Neuronal stem cell (in vitro differentiated cells): ENCODE results near the gene NFIB.

Experiments used
- DNase-seq: peaks from one replicate; pipeline ENCODE4 v3.0.0-alpha.2; 2013; ENCODE audit warnings: low spot score
- H2AFZ ChIP-seq: one replicate; pipeline ENCODE4 v1.6.1; 2013; ENCODE audit warnings: mild to moderate bottlenecking, low read length, inconsistent platforms
- H2AK5ac ChIP-seq: 2 replicates; pipeline ENCODE4 v1.6.1; 2013; ENCODE audit warnings: low read depth, mild to moderate bottlenecking, inconsistent platforms, low read length, moderate library complexity, mixed read lengths
- H2BK120ac ChIP-seq: 2 replicates; pipeline ENCODE4 v1.6.1; 2013; ENCODE audit warnings: low read depth, mild to moderate bottlenecking, inconsistent platforms, low read length, moderate library complexity, mixed read lengths
- H2BK12ac ChIP-seq: one replicate; pipeline ENCODE4 v1.6.1; 2013; ENCODE audit warnings: low read length, inconsistent platforms
- H2BK15ac ChIP-seq: 2 replicates; pipeline ENCODE4 v1.6.1; 2013; ENCODE audit warnings: mild to moderate bottlenecking, low read length, inconsistent platforms, mixed read lengths
- H2BK5ac ChIP-seq: one replicate; pipeline ENCODE4 v1.6.1; 2013; ENCODE audit warnings: inconsistent platforms, mild to moderate bottlenecking, low read length, moderate library complexity
- H3K14ac ChIP-seq: one replicate; pipeline ENCODE4 v1.6.1; 2013; ENCODE audit warnings: low read length, inconsistent platforms
- H3K18ac ChIP-seq: 2 replicates; pipeline ENCODE4 v1.6.1; 2013; ENCODE audit warnings: low read length, inconsistent platforms
- H3K23ac ChIP-seq: 2 replicates; pipeline ENCODE4 v1.6.1; 2013; ENCODE audit warnings: low read depth, mild to moderate bottlenecking, mixed read lengths, low read length, inconsistent platforms; ENCODE audit not compliant: poor library complexity
- H3K27ac ChIP-seq: replicated peaks from 3 replicates; pipeline ENCODE4 v1.5.1; 2013; ENCODE audit warnings: low read length, inconsistent platforms
- H3K27me3 ChIP-seq, 3 experiments: 2 replicates each; pipeline ENCODE4 v1.6.1; 2013; ENCODE audit warnings: low read length in 3 of 3, mild to moderate bottlenecking in 2 of 3, inconsistent platforms in 1 of 3, low read depth in 1 of 3, mixed read lengths in 1 of 3, moderate library complexity in 1 of 3; ENCODE audit not compliant: control insufficient read depth in 3 of 3, insufficient read depth in 3 of 3
- H3K36me3 ChIP-seq, 2 donors: replicated peaks in 1 of 2; 2 replicates each; pipeline ENCODE4 v1.6.1; 2013; ENCODE audit warnings: low read length in 2 of 2; ENCODE audit not compliant: control insufficient read depth in 2 of 2, insufficient read depth in 2 of 2
- H3K4ac ChIP-seq: 2 replicates; pipeline ENCODE4 v1.6.1; 2013; ENCODE audit warnings: inconsistent platforms, mild to moderate bottlenecking, low read length, moderate library complexity
- H3K4me1 ChIP-seq, 2 donors: 1 replicate in 1 of 2; 2 replicates in 1 of 2; pipeline ENCODE4 v1.6.1; 2013; ENCODE audit warnings: low read length in 2 of 2, low read depth in 1 of 2; ENCODE audit not compliant: control insufficient read depth in 2 of 2, insufficient read depth in 1 of 2
- H3K4me2 ChIP-seq: one replicate; pipeline ENCODE4 v1.6.1; 2013; ENCODE audit warnings: mild to moderate bottlenecking, low read length, inconsistent platforms; ENCODE audit not compliant: insufficient read depth, poor library complexity, severe bottlenecking
- H3K4me3 ChIP-seq, 2 donors: 2 replicates each; pipeline ENCODE4 v1.5.1; 2013; ENCODE audit warnings: low read length in 2 of 2, mild to moderate bottlenecking in 2 of 2, inconsistent platforms in 1 of 2, moderate library complexity in 1 of 2
- H3K79me1 ChIP-seq: one replicate; pipeline ENCODE4 v1.6.1; 2013; ENCODE audit warnings: low read depth, mild to moderate bottlenecking, inconsistent platforms, low read length, moderate library complexity
- H3K9ac ChIP-seq: one replicate; pipeline ENCODE4 v1.6.1; 2013; ENCODE audit warnings: mild to moderate bottlenecking, low read depth, low read length, inconsistent platforms; ENCODE audit not compliant: poor library complexity
- H3K9me3 ChIP-seq, 2 donors: replicated peaks in 1 of 2; 2 replicates each; pipeline versions ENCODE3 to v1.6.1; 2013; ENCODE audit warnings: low read length in 2 of 2, mild to moderate bottlenecking in 2 of 2, inconsistent platforms in 1 of 2, low read depth in 1 of 2, mixed read lengths in 1 of 2, moderate library complexity in 1 of 2; ENCODE audit not compliant: control insufficient read depth in 2 of 2, insufficient read depth in 1 of 2
- H4K8ac ChIP-seq: one replicate; pipeline ENCODE4 v1.6.1; 2013; ENCODE audit warnings: low read depth, mild to moderate bottlenecking, inconsistent platforms, low read length, moderate library complexity
- H4K91ac ChIP-seq: one replicate; pipeline ENCODE4 v1.6.1; 2013; ENCODE audit warnings: low read length, low read depth, mild to moderate bottlenecking, inconsistent platforms; ENCODE audit not compliant: poor library complexity
- WGBS, 2 donors: extraction: QIAGEN DNeasy Blood & Tissue Kit; methylation state at CpG; one replicate each; pipeline ENCODE4 v1.1.7; 2013; ENCODE audit warnings: missing lambda C conversion rate in 2 of 2, mixed read lengths in 1 of 2; ENCODE audit not compliant: insufficient read length in 2 of 2, insufficient replicate concordance in 1 of 2; ENCODE audit errors: extremely low coverage in 2 of 2; 5-methylcytosine and 5-hydroxymethylcytosine counted together

NFIB gene

GRCh38 chr9:14209399-14210345, 104.3 kb downstream of the NFIB start:
- Histone ChIP-seq H4K91ac (no peak overlapping the region), H3K9me3 (no peaks in the 10 kb centered on the region), H3K23ac (no peak overlapping the region), H4K8ac (no peak overlapping the region), H3K27me3 (no peaks in the 10 kb centered on the region), H3K36me3 (no peaks in the 10 kb centered on the region), H3K4me1 (no peaks in the 10 kb centered on the region), H2AFZ (no peak overlapping the region), H3K4me2 (no peak overlapping the region), H3K18ac (no peak overlapping the region), H2BK15ac (no peak overlapping the region), H3K14ac (no peak overlapping the region), H3K79me1 (no peaks in the 10 kb centered on the region), H3K4ac (no peak overlapping the region), H2BK5ac (no peak overlapping the region), H2AK5ac (no peak overlapping the region), H2BK120ac (no peak overlapping the region), H3K9ac (no peak overlapping the region), H3K27ac (no peak overlapping the region), H2BK12ac (no peak overlapping the region), H3K4me3 (no peak overlapping the region)
- WGBS, 2 donors, result no CpG with 5 or more reads among the region's 8 CpGs
- no peak for DNase-seq

- no peaks in the 10 kb centered on the region for H3K4me1 ChIP-seq
- H2BK5ac ChIP-seq, result no peak overlapping the region
- no peaks in the 10 kb centered on the region for H3K9me3 ChIP-seq
- no peak for DNase-seq
- WGBS, 2 donors, result no CpG with 5 or more reads among the region's 6 CpGs
- H3K14ac ChIP-seq, result no peak overlapping the region
- H3K36me3 ChIP-seq, result no peaks in the 10 kb centered on the region
- H2BK12ac ChIP-seq, result no peak overlapping the region
- no peak overlapping the region for H2BK15ac ChIP-seq
- H3K27ac ChIP-seq, result no peak overlapping the region
- no peaks in the 10 kb centered on the region for H3K27me3 ChIP-seq
- no peak overlapping the region for H3K18ac ChIP-seq
- H4K91ac ChIP-seq, result no peak overlapping the region
- no peak overlapping the region for H3K23ac ChIP-seq
- no peak overlapping the region for H4K8ac ChIP-seq
- H3K9ac ChIP-seq, result no peak overlapping the region
- no peak overlapping the region for H3K4ac ChIP-seq
- no peak overlapping the region for H3K4me2 ChIP-seq
- no peak overlapping the region for H2AFZ ChIP-seq
- no peaks in the 10 kb centered on the region for H3K79me1 ChIP-seq
- no peak overlapping the region for H2AK5ac ChIP-seq
- H2BK120ac ChIP-seq, result no peak overlapping the region
- H3K4me3 ChIP-seq, result no peak overlapping the region
These were observed 106.5 kb downstream of the NFIB start for GRCh38 chr9:14207352-14207995.

- Histone ChIP-seq H3K27me3 (no peaks in the 10 kb centered on the region), H2BK120ac (no peak overlapping the region), H4K8ac (no peak overlapping the region), H3K4ac (no peak overlapping the region), H3K4me2 (no peak overlapping the region), H2BK5ac (no peak overlapping the region), H3K9me3 (no peaks in the 10 kb centered on the region), H3K4me1 (no peaks in the 10 kb centered on the region), H3K9ac (no peak overlapping the region), H3K79me1 (no peaks in the 10 kb centered on the region), H3K4me3 (no peak overlapping the region), H2AFZ (no peak overlapping the region), H3K14ac (no peak overlapping the region), H2BK15ac (no peak overlapping the region), H2AK5ac (no peak overlapping the region), H3K36me3 (no peaks in the 10 kb centered on the region), H3K18ac (no peak overlapping the region), H2BK12ac (no peak overlapping the region), H3K27ac (no peak overlapping the region), H3K23ac (no peak overlapping the region), H4K91ac (no peak overlapping the region)
- no peak for DNase-seq
- WGBS, 2 donors, result no CpG with 5 or more reads among the region's 1 CpG
These were observed 108.5 kb downstream of the NFIB start for GRCh38 chr9:14205463-14205862.

- Histone ChIP-seq H4K8ac (no peak overlapping the region), H2BK120ac (no peak overlapping the region), H3K4me2 (no peak overlapping the region), H2BK12ac (no peak overlapping the region), H2BK15ac (no peak overlapping the region), H3K9ac (no peak overlapping the region), H3K9me3 (no peaks in the 10 kb centered on the region), H3K4ac (no peak overlapping the region), H3K4me1 (no peaks in the 10 kb centered on the region), H3K14ac (no peak overlapping the region), H2BK5ac (no peak overlapping the region), H3K27ac (no peak overlapping the region), H3K23ac (no peak overlapping the region), H3K27me3 (no peaks in the 10 kb centered on the region), H3K18ac (no peak overlapping the region), H3K4me3 (no peak overlapping the region), H3K36me3 (no peaks in the 10 kb centered on the region), H2AFZ (peak overlapping the region; percentile 63), H2AK5ac (no peak overlapping the region), H3K79me1 (no peaks in the 10 kb centered on the region), H4K91ac (no peak overlapping the region)
- DNase-seq, result no peak
- no CpG with 5 or more reads among the region's 12 CpGs for WGBS, 2 donors
These were observed 110.4 kb downstream of the NFIB start for GRCh38 chr9:14203356-14204056.
